ENCODE measurements around the gene TRIM5.

GRCh38 chr11:5625281-5625680 is 59.6 kb downstream of the TRIM5 start:
- TF ChIP-seq POLR2A (IDR thresholded peaks at IDR 0.05; ENCODE audit: low read depth, low read length) (no peak), SPI1 (IDR thresholded peaks at IDR 0.05; ENCODE audit: low read depth, low read length) (no peak), TAF1 (IDR thresholded peaks at IDR 0.05; ENCODE audit: low read depth, low read length) (no peak), POLR2AphosphoS5 (IDR thresholded peaks at IDR 0.05; ENCODE audit: low read depth, low read length) (no peak), POU2F2 (IDR thresholded peaks at IDR 0.05; ENCODE audit: low read depth, low read length) (no peak)
